OCI-LY1 (cell line): Measurements from ENCODE around the gene COX4I1.

Source experiments
- EZH2 ChIP-seq: fragments of 200-600 bp; sonication (generic), shearing (Covaris generic); IDR thresholded peaks from 2 replicates; pipeline ENCODE4 v1.8.0; 2017; ENCODE audit warnings: borderline replicate concordance, mixed run types, mild to moderate bottlenecking, antibody characterized with exemption, low read length, moderate library complexity, mixed read lengths
- TF ChIP-seq, protein P1 (sequence below): fragments of 200-600 bp; sonication (generic), shearing (Covaris generic); IDR thresholded peaks from 2 replicates; pipeline ENCODE4 v1.5.1; 2017; ENCODE audit warnings: mild to moderate bottlenecking, antibody characterized with exemption, low read length, moderate library complexity, mixed read lengths

DNA sequence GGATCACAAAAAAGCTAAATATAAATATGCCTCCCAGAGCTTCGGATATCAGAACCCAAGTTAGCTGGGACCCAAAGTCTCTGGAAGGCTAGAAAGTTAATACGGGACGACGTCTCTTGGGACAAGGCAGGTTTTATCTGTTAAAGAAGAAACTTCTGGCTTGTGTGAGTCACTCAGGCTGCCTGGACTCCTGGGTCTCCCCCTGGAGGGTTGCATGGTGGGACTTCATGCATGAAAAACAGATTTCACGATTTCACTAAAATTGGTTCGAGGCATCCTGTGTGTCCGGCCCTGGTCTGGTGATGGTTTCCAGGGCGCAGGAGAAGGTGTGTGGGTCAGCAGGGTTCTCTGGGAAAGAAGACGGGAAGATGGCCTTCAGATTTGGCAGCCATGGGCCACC, 47.0 kb downstream of the COX4I1 start:
- TF ChIP-seq, protein P1, sequence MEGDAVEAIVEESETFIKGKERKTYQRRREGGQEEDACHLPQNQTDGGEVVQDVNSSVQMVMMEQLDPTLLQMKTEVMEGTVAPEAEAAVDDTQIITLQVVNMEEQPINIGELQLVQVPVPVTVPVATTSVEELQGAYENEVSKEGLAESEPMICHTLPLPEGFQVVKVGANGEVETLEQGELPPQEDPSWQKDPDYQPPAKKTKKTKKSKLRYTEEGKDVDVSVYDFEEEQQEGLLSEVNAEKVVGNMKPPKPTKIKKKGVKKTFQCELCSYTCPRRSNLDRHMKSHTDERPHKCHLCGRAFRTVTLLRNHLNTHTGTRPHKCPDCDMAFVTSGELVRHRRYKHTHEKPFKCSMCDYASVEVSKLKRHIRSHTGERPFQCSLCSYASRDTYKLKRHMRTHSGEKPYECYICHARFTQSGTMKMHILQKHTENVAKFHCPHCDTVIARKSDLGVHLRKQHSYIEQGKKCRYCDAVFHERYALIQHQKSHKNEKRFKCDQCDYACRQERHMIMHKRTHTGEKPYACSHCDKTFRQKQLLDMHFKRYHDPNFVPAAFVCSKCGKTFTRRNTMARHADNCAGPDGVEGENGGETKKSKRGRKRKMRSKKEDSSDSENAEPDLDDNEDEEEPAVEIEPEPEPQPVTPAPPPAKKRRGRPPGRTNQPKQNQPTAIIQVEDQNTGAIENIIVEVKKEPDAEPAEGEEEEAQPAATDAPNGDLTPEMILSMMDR = no peak
- TF ChIP-seq EZH2 = no peak
